ENCODE measurements around the gene TRAF7. TPM values are rescaled to one million over a fixed set of nuclear protein-coding genes. Genes with fewer than 3 reads are reported as not detected.
"Not testable (repeated sequence)": the region's sequence is repeated elsewhere in the genome, so short reads cannot be mapped to it uniquely, and the experiment has no call there.

The TRAF7 gene
- polyA plus RNA-seq, 3 donors = 24.3 to 42.1 (median 42.0) TPM

DNA sequence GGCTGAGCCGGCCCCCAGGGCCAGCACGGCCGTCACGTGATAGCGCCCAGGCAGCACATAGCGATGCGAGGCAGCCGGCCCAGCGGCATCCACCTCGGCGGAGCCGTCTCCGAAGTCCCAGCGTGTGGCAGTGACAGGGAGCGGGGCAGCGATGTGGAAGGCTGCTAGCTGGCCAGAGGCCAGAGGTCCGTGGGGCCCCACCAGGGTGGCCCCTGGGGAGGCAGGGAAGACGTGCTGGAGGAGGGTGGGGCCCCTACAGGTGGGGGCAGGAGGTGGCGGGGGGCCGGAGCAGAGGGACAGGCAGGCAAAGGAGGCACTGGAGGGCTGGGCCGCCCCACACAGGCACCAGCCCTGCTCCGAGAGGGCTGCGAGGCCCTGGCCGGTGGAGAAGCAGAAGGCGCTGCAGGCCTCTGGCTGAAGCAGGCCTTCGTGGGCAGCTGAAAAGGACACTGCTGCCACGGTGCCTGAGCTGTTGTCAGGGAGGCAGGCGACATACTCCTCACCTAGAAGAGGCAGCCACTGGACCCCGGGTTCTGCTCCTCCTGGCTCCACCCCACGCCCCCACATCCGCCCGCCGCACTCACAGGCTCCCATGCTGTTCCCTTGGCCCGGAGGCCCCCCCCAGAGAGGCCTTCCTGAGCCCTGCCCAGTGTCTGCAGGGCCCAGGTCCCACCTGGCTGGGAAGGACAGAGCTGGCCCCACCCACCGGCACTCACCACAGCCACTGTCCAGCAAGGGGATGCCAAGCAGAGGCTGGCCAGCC lies 37.4 kb upstream of the TRAF7 start:
- H3K27ac ChIP-seq (ENCODE audit: low read depth, low read length) = not testable (repeated sequence)
- WGBS, 3 donors = 78 to 85% (median 80%) methylated on average over 18 to 30 of the region's 35 CpGs

- H3K27ac ChIP-seq (ENCODE audit: low read depth, low read length) = not testable (repeated sequence)
- 50 to 64% (median 50%) methylated on average over 7 to 9 of the region's 9 CpGs for WGBS, 3 donors
Observed at GRCh38 chr16:2121325-2121724, 34.3 kb upstream of the TRAF7 start.

GRCh38 chr16:2121853-2122252 lies 33.7 kb upstream of the TRAF7 start:
- 52 to 77% (median 62%) methylated on average over 13 to 19 of the region's 19 CpGs for WGBS, 3 donors
- no peak overlapping the region for H3K27ac ChIP-seq (ENCODE audit: low read depth, low read length)

GRCh38 chr16:2122429-2122828 lies 33.2 kb upstream of the TRAF7 start:
- 82 to 95% (median 87%) methylated on average over 16 to 17 of the region's 17 CpGs for WGBS, 3 donors

GRCh38 chr16:2122934-2123683 lies 32.5 kb upstream of the TRAF7 start:
- 54 to 76% (median 55%) methylated on average over 14 to 21 of the region's 26 CpGs for WGBS, 3 donors
- not testable (repeated sequence) for H3K27ac ChIP-seq (ENCODE audit: low read depth, low read length)

More at GRCh38 chr16:2122429-2122828, 33.2 kb upstream of the TRAF7 start:
- no peak overlapping the region for H3K27ac ChIP-seq (ENCODE audit: low read depth, low read length)

DNA sequence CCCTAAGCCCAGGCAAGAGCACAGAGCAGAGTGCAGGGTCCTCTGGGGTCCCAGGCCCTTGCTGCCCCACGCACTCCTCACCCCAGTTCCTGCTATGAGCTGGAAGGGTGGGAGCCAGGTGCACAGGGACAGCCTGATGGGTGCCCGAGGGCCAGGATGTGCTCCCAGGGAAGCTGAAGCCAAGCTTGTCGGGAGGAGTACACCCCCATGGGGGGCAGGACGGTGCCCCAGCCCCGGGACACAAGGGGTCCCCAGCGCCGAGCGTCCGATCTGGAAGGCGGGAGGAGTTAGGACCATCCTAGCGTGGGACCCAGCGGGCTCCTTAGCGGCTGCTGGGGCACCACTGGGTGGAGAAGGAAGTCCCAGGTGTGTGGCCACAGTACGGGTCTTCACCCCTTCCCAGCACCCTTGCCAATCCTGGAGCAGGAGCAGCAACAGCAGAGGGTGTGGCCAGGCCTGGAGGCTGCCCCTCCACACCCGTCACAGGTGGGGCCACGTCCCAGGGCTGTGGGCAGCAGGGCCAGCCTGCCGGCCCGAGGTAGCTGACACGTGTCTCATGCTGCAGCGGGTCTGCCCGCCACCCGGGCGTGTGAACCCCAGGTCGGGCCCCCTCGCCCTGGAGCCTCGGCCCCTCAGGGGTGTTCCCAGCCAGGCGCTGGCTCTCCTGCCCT lies 31.7 kb upstream of the TRAF7 start:
- 34 to 77% (median 36%) methylated on average over 10 to 23 of the region's 27 CpGs for WGBS, 3 donors
- peak overlapping the region; percentile 38 for H3K27ac ChIP-seq (ENCODE audit: low read depth, low read length)

DNA sequence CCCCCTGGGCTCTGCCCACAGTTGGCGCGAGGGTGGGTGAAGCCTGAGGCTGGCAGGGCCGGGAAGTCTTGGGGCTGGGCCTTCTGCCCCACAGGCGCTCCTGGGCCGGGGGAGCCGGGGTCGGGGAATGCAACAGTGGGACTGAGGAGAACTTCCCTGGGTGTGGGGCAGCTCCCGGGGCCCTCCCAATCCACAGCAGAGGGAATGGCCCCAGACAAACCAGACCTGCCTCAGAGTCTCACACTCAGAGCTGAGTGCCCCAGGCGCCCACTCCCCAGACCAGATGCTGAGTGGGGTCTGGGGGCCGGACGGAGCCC lies 31.2 kb upstream of the TRAF7 start:
- peak overlapping the region; percentile 38 for H3K27ac ChIP-seq (ENCODE audit: low read depth, low read length)
- 12 to 55% (median 19%) methylated on average over 11 of the region's 11 CpGs for WGBS, 3 donors

- 6 to 52% (median 7%) methylated on average over 26 to 37 of the region's 37 CpGs for WGBS, 3 donors
- H3K27ac ChIP-seq (ENCODE audit: low read depth, low read length) = peak overlapping the region; percentile 38
Observed at GRCh38 chr16:2124694-2125444, 30.7 kb upstream of the TRAF7 start.

DNA sequence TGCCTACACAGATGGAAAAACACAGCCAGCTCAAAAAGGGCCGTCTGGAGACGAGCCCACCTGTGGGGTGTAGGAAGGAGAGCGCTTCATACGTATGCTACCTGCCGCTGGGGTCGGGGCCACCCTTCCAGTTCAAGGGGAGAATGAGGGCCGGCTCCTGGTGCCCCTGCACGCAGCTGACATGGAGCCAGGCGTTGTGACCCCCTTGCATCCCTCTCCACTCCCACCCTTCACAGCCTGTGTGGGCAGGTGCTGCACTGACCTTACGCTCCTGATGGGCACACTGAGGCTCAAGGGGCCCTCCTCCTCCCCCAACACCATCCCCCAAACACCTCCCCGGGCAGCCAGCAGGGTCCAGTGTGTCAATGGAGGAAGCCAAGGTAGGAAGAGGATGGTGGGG lies 30.0 kb upstream of the TRAF7 start:
- not testable (repeated sequence) for H3K27ac ChIP-seq (ENCODE audit: low read depth, low read length)
- WGBS, 3 donors = 30 to 45% (median 42%) methylated on average over 9 to 11 of the region's 11 CpGs

DNA sequence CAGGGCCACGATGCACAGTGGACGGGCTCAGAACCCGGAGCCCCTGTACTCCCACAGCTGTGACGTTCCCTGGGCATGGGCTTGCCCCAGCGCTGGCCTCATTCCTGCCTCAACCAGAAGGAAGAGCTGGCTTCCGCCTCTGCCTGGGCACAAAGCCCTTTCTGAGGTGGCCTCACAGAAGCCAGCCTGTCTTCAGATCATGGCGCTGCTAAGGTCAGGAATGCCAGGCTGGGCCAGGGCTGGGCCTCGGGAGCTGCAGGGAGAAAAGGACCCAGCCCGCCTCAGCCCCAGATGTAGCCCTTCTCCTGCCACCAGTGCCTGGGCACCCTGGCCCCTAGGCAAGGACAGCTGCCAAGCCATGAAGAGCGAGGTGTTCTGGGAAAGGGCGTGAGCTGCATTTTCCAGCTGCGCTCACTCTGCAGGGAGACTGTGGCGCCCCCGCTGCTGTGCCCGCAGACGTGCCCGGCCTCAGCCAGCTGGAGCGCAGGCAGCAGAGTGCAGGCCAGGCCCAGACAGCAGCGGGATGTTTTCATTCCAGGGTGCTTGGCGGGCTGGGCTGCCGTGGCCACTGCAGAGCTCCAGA lies 29.3 kb upstream of the TRAF7 start:
- H3K27ac ChIP-seq (ENCODE audit: low read depth, low read length) = not testable (repeated sequence)
- 43 to 52% (median 49%) methylated on average over 20 to 21 of the region's 21 CpGs for WGBS, 3 donors

DNA sequence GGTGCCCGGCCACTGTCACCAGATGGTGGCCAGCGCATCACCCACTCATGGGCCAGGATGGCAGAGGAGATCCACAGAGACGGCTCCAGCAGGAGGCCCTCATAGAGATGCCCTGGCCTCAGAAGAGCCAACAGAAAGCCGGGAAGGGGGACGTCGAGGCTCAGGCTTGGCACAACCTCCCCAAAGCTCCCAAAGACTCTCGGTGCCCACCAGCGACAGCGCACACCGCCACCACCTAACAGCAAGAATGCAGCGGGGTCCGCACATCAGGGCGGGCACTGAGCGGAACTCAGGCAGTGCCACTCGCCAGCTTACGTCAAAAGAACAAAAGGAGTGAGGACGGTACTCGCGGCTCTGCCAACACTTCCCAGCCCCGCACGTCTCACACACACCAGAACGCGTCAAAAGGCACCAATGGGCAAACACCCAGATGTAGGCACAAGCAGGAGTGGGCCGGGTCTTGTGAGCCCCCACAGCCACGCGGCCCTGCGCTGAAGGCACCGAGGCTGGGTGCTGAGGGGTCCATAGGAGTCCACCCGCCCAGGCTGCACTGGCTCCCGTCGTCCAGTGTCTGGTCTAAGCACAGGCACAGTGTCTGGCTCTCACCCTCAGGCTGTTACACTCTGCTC lies 28.5 kb upstream of the TRAF7 start:
- WGBS, 3 donors = 79 to 83% (median 81%) methylated on average over 23 to 31 of the region's 31 CpGs
- not testable (repeated sequence) for H3K27ac ChIP-seq (ENCODE audit: low read depth, low read length)

GRCh38 chr16:2127630-2128280 lies 27.8 kb upstream of the TRAF7 start:
- WGBS, 3 donors = 26 to 54% (median 43%) methylated on average over 3 of the region's 3 CpGs
- H3K27ac ChIP-seq (ENCODE audit: low read depth, low read length) = not testable (repeated sequence)

- H3K27ac ChIP-seq (ENCODE audit: low read depth, low read length) = not testable (repeated sequence)
- 64 to 74% (median 72%) methylated on average over 9 of the region's 11 CpGs for WGBS, 3 donors
Observed at GRCh38 chr16:2129251-2129650, 26.3 kb upstream of the TRAF7 start.

- 71 to 81% (median 74%) methylated on average over 21 to 22 of the region's 22 CpGs for WGBS, 3 donors
- H3K27ac ChIP-seq (ENCODE audit: low read depth, low read length) = not testable (repeated sequence)
Observed at GRCh38 chr16:2129890-2130447, 25.6 kb upstream of the TRAF7 start.

- not testable (repeated sequence) for H3K27ac ChIP-seq (ENCODE audit: low read depth, low read length)
- 38 to 60% (median 60%) methylated on average over 4 of the region's 12 CpGs for WGBS, 3 donors
Observed at GRCh38 chr16:2133797-2134196, 21.8 kb upstream of the TRAF7 start.

DNA sequence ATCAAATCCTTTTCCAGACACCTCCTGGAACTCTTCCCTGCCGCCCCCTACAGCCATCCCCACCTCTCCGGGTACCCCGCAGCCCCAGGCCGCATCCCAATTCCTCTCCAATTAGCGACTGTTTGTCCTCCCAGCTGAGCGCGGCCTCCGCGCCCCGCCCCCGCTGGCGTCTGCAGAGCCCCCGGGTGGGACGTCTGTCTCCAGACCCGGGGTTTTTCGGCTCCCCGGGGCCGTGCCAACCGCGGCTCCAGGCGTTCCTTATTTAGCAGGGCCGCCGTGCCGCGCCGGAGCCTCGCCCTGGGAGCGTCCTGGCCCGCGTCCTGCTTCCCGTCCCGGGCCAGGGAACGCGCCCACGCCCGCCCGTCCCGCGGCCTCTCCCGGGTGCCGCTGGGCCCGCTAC lies 20.5 kb upstream of the TRAF7 start:
- WGBS, 3 donors = 0 to 1% (median 1%) methylated on average over 20 to 28 of the region's 42 CpGs
- H3K27ac ChIP-seq (ENCODE audit: low read depth, low read length) = not testable (repeated sequence)

All from adipose tissue (tissue), 3 donors.